ENCODE measurements around the gene BRD7.

BRD7 gene

DNA sequence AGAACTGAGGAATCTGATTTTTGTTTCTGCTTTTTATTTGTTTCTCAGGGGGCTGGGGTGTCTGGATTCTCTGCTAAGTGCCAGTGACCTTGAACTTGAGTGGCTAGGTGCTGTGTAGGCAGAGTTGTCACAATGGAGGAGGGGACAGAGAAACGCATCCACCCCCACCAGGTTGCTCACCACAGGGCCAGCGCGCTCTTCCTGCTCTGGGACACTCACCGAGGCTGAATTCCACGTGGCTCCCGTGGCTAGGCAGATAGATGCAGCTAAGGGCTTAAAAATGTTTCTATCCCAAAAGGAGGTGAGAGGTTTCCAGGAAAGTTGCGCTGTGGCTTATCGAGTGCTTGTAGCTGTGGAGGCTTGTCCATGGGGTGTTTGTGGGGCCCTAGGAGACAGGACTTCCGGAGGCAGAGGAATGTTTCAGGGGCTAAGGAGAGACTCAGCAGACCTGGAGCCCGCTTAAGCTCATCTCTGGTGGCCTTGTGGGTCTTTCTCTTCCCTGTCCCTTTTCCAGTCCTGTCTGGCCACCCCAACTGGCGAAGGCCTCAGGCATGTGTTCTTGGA lies 65.7 kb downstream of the BRD7 start:
- DNase-seq (ENCODE audit: low read depth): no peak

DNA sequence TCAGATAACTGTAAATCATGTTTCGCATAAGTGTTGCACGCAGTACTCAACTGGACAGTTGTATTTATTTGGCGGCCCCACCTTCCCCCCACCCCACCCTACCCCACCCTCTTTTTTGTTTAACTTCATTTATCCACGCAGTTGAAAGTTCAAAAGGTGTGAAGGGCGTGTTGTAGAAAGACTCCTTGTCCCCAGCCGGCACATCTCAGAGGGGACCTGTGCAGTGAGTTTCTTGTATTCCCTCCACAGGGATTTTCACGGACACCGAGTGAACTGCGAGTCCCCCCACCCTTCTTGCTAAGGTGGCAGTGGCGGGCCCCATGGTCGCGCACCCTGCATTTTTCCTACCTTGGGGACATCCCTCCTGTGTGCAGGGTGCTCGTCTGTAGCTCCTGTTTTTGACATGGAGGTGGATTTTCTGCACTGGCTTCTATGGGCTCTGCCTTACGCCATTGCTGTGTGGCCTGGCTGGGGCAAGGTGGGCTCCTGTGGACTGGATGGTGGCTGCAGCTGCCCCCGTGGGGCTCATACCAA lies 66.2 kb downstream of the BRD7 start:
- DNase-seq (ENCODE audit: low read depth): no peak

DNA sequence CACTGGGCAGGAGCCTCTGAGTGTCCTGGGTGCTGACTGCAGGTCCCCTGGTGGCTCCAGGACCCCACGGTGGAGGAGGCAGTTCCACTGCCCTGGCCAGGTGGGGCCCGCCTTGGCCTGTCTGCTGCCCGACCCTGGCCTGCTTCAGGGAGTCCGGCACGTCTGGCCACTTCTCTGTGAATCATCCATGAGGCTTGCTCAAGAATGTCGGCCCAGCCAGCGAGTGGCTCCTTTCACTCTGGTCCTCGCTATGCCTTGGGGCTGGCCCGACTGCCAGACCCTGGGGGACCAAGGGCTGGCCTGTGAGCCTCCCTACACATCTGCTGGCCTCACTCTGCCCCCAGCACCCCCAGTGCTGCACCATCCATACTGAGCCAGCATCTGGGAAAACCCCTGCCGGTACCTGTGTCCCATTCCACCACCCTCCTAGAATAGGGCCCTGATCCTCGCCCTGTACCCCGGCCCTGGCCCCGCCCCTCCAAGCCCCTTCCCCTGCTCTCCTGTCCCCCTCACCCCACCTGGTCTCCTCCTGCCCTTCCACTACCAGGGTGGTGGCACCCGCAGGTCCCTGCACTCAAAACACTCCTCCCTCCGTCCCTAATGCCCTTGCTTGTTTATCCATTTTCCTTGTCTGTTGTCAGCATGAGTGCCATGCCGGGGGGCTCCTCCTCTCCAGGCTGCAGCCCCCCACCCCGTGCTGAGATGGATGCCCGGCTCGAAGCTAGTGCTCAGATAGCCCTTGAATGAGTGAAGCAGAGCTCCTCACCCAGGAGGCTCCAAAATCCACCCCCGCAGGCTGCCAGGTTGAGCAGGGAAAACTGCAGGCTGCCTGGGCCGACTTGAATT lies 66.9 kb downstream of the BRD7 start:
- no peak for DNase-seq (ENCODE audit: low read depth)

DNA sequence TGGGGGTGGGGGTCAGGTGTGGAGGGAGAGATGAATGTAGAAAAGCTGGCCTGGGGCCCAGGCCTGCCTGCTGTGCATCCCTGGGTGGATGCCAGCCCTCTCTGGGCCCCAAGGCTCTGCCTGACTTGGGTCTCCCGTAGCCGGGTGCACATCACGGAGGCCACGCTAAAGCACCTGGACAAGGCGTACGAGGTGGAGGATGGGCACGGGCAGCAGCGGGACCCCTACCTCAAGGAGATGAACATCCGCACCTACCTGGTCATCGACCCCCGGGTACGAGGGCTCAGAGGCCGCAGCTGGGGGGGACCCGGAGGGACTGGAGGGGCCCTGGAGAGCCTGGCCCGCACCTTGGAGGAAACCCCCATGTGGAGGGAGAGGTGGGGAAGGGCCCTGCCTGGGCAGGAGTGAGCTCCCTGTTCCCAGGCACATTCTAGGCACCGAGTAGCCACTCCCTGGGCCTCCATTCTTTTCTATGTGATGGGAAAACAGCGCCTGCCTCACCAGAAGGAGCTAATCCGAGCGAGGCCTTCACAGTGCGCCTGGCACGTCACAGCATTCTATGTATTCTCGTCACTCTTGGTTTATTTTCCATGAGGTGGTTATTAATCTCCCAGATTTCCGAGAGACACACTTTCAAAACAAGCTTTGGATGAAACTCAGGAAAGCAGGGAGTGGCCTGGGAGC lies 67.7 kb downstream of the BRD7 start:
- DNase-seq (ENCODE audit: low read depth): no peak

DNA sequence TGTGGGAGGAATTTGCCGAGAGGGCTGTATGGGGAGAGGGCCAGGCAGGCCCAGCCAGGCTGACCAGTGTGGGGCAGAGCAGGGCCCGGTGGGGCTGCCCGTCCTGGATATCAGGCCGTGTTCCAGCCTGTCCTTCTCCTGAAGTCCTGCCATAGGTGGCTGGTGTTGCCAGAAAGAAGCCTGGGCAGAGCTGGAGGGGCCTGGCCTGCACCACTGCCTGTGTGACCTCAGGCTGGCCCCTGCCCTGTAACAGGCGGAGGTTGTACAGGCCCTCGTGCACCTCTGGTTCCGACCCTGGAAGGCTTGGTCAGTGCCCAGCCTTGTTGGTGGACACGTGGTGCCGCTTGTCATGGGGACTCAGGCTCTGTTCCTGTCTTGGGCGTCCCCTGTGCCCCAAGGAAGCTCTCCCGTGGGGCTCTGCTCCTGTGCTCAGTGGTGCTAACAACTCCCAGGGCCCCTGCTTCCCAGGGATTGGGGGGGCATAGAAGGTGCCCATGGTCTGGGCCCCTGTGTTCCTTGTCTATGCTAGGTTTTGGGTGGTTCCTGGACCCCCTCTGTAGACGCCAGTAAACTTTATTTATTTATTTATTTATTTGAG lies 69.2 kb downstream of the BRD7 start:
- no peak for DNase-seq (ENCODE audit: low read depth)

DNA sequence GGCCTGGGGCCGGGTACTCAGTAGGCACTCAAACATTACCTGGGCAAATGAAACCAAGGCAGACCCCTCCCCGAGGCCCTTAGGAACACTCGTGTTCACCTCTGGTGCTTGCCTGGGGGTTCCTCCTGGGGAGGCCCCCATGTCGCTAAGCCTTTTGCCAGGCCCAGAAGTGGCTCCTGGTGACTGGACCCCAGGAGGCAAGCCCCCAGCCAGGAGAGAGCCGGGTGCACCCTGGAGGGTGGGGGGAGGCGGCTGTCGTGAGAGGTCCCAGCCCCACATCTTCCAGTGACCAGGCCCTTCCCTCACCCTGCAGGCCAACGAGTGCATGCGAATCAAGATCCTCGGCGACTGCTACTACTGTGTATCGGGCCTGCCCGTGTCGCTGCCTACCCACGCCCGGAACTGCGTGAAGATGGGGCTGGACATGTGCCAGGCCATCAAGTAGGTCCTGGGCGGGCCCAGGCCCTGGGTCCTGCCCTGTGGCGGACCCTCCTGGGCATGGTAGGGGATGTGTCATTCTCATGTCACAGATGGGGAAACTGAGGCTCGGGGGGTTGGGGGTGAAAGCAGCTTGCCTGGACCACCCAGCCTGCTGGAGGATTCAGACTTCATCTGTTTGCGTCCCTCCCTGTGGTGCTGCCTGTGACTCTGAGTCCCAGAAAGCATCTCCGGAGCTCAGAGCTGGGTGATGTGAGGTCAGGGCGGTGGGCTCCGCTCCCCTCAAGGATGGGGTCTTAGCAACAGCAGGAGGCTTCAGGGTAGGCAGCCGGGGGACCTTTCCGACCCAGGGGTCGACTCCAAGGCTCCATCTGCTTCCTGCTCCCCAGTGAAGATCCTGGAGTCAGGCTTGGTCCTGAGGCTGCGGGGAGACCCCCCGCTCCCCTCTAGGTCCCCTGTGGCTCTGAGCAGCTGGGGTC lies 69.9 kb downstream of the BRD7 start:
- no peak for DNase-seq (ENCODE audit: low read depth)

DNA sequence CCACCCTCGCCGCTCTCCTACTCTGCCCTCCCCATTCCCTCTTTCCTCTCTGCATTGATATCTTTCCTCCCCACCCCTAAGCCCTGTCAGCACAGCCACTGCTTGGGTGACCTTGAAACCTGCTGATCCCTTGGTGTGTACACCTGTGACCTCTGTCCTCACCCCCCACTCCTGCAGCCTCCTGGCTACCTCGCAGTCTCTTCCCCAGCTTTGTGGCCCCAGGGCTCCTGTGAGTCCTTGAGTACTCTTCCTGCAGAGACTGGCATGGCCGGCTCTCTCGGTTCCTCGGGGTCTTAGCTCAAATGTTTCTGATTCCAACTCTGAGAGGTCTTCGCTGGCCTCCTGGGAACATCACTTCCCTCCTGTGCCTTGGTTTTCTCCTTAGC lies 70.7 kb downstream of the BRD7 start:
- DNase-seq (ENCODE audit: low read depth): no peak

DNA sequence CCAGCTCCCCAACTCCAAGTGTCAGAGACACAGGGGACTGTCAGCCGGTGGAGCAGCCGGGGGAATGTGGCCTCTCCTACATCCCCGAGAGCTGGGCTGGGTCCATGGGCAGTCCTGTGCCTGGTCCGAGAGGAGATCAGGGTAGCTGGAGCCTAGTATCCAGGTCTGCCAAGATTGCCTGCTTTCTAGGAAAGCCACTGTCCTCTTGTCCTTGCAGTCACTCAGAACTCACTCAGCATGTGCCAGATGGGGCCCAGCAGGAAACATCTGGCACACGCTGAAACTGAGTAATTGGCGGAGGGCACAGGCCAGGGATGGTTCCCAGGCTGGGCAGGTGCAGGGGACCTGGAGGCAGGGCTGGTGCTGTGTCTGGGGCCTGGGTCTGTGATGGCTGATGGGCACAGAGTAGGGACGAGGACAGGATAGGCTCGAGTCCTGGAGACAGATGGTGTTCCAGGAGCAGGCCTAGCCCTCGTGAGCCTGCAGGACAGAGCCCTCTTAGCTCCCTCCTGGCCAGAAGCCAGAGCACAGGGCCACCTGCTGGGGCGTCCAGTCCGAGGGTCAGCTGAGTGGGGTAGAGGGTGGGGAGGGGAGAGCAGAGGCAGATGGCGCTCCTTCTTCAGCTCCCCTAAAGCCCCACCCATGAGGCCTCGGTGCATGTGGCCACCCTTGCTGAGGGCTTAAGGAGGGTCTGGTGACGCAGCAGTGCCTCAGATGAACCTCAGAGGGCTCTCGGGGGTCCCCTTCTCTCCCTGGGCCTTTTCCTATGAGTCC lies 71.3 kb downstream of the BRD7 start:
- no peak for DNase-seq (ENCODE audit: low read depth)

DNA sequence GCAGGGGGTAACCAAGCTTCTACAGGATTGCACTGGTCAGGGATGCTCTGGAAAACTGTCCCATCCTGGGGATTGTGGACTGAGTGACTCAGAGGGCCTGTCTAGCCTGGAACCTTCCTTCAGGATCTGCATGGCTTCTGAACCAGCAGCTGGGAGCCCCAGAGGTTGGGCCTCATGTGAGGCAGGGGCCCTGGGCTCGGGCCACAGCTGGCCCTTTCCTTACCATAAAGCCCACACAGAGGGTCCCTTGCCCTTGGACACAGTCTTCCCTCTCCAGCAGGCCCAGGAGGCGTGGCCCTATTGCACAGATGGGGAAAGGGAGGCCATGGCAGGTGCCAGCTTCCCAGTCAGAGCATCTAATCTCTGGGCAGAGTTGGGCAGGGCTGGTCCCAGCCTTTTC lies 72.0 kb downstream of the BRD7 start:
- DNase-seq (ENCODE audit: low read depth): no peak

DNA sequence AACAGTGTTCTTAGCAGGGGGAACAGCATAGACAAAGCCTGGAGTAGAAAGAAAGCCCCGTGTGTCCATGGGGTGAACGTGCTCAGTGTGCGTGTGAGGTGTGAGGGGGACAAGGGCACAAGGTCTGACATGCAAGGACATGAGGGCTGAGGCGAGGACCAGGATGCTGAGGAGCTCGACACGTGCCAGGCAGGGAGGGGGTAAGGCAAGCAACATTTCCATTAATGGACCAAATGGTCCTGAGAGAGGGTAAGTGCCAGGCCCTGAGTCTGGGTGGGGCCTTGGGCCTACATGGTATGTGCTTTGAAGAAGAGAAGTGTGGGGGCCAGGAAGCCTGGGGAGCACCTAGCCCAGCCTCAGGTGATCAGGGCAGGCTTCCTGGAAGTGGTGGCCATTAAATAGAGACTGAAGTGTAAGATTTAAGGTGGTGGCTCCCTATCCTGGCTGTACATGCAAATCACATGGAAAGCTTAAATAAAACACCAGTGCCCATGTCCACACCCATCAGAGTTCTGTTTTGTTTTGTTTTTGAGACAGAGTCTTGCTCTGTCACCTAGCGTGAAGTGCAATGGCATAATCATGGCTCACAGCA lies 73.2 kb downstream of the BRD7 start:
- no peak for DNase-seq (ENCODE audit: low read depth)

DNA sequence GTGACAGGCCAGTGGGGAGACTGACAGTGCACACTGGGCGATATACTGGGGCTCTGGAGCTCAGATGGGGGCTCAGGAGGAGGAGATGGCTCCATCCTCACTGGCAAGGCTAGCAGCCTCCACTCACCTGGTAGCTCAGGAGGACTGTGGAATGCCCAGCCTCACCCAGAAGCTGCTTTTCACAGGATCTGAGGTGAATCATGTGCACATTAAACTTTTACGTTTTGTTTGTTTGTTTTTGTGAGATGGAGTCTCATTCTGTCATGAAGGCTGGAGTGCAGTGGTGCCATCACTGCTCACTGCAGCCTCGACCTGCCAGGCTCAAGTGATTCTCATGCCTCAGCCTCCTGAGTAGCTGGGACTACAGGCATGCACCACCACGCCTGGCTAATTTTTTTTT lies 73.8 kb downstream of the BRD7 start:
- DNase-seq (ENCODE audit: low read depth): no peak

DNA sequence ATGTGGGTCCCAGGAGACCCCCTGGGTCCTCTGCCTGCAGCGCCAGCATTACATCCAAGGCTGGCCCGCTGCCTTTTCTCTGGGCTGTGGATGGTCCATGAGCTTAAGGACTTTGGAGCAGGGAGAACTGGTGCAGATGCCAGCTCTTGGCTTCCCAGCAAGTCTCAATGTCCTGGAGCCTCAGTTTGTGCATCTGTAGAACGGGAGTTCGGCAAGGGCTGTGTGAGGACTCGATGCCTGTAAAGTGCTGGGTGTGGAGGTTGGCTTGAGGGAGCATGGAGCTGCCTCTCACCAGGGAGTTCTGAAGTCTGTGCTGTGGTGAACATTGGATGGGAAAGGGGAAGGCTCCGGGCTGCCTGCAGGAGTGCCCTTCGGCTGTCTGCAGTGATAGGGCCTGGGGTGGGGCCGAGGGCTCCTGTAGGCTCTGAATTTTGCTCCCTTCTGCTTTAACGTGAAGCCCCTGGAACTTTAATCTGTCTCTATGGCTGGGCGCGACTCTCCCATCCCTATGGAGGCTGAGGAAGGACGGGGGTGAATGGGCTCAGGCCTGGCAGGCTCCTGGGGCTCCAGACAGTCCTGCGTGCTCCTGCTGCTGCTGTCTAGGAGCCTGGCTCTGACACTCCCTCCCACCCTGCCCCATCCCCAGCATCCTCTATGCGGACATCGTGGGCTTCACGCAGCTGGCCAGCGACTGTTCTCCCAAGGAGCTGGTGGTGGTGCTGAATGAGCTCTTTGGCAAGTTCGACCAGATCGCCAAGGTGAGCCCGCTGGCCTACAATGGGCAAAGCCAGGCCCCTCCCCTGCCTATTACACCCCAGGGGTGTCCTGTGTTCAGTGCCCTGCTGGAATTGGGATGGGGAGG lies 74.6 kb downstream of the BRD7 start:
- DNase-seq (ENCODE audit: low read depth): no peak

DNA sequence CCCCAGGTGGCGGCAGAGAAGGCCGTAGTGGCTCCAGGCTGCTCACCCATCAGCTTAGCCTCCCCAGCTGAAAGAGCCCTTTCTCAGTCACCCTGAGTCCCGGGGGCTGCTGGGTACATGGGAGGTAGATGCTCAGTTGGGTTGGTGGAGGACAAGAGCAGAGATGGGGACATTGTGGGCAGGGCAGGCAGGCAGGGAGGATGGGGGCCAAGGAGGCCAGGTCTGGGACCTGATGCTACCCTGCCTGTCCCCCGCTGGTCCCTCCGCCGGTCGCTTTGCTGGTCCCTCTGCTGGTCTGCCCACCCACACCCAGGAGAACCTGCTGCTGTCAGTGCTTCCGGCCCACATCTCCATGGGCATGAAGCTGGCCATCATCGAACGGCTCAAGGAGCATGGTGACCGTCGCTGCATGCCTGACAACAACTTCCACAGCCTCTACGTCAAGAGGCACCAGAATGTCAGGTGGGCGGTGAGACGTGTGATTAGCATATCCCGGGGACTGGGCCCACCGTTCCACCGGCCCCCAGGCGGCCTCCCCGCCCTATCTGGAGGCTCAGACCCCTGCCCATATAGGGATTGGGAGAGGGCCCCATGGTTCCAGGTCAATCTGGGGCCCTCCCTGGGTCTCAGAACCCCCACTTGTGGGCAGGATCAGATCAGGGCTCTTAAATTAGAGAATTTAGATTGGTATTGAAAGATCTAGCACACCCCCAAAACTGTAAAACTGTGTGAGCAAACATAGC lies 75.6 kb downstream of the BRD7 start:
- no peak for DNase-seq (ENCODE audit: low read depth)

DNA sequence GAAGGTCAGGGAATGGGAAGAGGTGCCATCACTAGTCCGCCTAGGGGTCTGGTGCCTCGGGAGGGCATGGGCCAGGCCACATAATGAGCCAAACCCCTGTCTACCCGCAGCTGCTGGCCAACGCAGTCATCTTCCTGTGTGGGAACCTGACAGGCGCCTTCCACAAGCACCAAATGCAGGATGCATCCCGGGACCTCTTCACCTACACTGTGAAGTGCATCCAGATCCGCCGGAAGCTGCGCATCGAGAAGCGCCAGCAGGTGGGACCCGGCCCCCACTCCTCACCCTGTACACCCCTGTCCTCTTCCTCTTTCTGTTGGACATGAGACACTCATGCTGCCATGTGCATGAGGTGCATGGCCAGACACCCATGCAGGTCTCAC lies 76.2 kb downstream of the BRD7 start:
- DNase-seq (ENCODE audit: low read depth): no peak

DNA sequence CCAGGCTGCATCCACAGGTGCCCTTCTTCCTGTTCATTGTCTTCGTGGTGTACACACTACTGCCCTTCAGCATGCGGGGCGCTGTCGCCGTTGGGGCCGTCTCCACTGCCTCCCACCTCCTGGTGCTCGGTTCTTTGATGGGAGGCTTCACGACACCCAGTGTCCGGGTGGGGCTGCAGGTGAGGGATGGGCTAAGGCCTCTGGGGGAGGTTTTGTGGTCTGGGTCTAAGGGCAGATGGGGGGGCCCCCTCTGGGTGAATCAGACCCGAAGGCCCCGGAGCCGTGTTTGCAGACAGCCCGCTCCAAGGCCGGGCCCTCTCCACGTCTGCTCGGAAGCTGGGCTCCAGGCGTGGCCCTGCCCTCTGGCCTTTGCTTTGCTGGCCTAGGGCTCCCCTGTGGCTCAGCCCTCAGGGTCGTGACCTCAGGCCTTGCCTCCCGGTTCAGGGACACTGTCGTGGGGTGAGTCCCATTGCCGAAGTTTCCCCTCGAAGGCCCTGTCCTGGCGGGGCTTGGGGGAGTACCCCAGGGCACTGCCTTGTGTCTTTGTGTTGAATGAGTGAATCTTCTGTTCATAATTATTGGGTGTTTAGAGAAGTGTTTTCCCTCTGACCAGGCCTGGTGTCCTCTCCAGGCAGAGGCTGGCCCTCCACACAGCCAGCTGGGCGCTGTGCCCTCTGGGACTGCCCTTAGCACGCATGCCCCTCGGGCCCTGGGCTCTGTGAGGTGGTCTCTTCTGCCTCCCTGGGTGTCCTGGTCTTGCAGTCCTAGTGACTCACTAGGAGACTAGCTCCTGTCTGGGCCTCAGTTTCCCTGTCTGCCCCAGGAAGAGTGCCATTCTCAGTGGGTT lies 76.8 kb downstream of the BRD7 start:
- no peak for DNase-seq (ENCODE audit: low read depth)

DNA sequence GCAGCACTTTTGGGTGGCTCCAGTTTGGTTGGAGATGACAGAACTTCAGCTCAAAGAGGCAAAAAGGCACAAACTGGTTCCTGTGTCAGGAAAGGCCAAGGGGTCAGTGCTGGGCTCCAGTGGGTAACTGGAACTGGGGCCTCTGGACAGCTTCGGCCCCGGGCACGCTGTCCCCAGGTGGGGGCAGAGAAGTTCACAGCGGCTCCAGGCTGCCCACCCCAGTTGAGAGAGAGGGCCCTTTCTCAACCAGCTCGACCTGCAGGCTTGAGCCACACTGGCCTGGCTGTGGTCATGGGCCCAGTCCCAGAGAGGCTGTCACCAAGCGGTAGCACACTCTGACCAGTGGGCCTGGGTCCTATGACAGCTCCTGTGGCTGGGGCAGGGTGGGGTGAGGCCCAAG lies 77.9 kb downstream of the BRD7 start:
- no peak for DNase-seq (ENCODE audit: low read depth)

DNA sequence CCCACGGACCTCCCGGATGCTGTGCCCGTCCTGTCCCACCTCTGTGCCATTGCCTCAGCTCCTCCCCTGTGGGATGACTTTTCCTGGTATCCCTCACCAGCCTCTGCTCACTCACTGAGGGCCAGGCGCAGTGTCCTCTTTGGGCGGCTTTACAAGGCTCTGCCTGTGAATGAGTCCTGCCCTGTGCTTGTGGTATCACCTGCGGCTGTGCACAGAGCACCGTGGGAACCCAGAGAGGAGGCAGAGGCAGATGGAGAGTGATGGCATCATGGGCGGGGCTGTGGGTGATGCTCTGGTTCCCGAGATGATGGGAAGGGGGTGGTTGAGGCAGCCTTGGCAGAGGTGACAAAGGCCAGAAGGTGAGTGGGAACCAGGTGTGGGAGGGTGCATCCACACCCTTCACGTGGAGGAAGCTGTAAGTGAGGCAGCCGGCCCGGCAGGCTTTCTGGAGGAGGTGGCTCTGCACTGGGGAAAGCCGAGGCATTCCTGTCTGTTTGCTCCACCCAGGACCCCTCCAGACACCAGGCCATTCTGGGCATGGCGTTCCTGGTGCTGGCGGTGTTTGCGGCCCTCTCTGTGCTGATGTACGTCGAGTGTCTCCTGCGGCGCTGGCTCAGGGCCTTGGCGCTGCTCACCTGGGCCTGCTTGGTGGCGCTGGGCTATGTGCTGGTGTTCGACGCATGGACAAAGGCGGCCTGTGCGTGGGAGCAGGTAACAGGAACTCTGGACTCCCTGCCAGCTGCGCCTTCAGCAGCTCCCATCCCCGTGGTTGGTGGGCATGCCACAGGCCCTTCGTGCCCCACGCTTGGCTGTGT lies 78.6 kb downstream of the BRD7 start:
- no peak for DNase-seq (ENCODE audit: low read depth)
